Skin of body (tissue), 2 donors: Measurements from ENCODE around the gene FRAT2. TPM values are rescaled to one million over a fixed set of nuclear protein-coding genes. Genes with fewer than 3 reads are reported as not detected.

Experiments
- DNase-seq: peaks from one replicate; lab custom pipeline; 2025; lab: John Stamatoyannopoulos, UW
- total RNA-seq: library from RNA; depleted of rRNA; stranded (reverse); fragments of >200 nt; gene quantifications from one replicate; pipeline ENCODE4 v1.2.3, GENCODE V29; 2014

FRAT2 gene
- 10.7 TPM for total RNA-seq

GRCh38 chr10:97334370-97335175 lies at the start of gene FRAT2:
TSS of gene FRAT2 (minus strand) at chr10:97334729. CDS start at chr10:97334572, 157 bp downstream.
- peak; percentile 90 for DNase-seq

GRCh38 chr10:97384156-97384555 lies 49.6 kb upstream of the FRAT2 start:
- DNase-seq = no peak

GRCh38 chr10:97383159-97383558 lies 48.6 kb upstream of the FRAT2 start:
- no peak for DNase-seq

- no peak for DNase-seq
Measured at GRCh38 chr10:97381626-97382025, 47.1 kb upstream of the FRAT2 start.

GRCh38 chr10:97380516-97380915 lies 46.0 kb upstream of the FRAT2 start:
- no peak for DNase-seq

GRCh38 chr10:97378933-97379921 lies 44.7 kb upstream of the FRAT2 start:
- DNase-seq = no peak

- no peak for DNase-seq
Measured at GRCh38 chr10:97376413-97376812, 41.9 kb upstream of the FRAT2 start.

- no peak for DNase-seq
Measured at GRCh38 chr10:97373456-97373855, 38.9 kb upstream of the FRAT2 start.

- no peak for DNase-seq
Measured at GRCh38 chr10:97372233-97372875, 37.8 kb upstream of the FRAT2 start.

GRCh38 chr10:97371696-97372095 lies 37.2 kb upstream of the FRAT2 start:
- no peak for DNase-seq

- no peak for DNase-seq
Measured at GRCh38 chr10:97367126-97367649, 32.7 kb upstream of the FRAT2 start.

GRCh38 chr10:97366572-97366971 lies 32.0 kb upstream of the FRAT2 start:
- no peak for DNase-seq

GRCh38 chr10:97365761-97366351 lies 31.3 kb upstream of the FRAT2 start:
- DNase-seq = no peak

GRCh38 chr10:97363071-97363470 lies 28.5 kb upstream of the FRAT2 start:
- no peak for DNase-seq

- no peak for DNase-seq
Measured at GRCh38 chr10:97362310-97363033, 27.9 kb upstream of the FRAT2 start.

- no peak for DNase-seq
Measured at GRCh38 chr10:97361537-97361901, 27.0 kb upstream of the FRAT2 start.

GRCh38 chr10:97360705-97361536 lies 26.4 kb upstream of the FRAT2 start:
- DNase-seq = no peak

- DNase-seq = no peak
Measured at GRCh38 chr10:97358781-97359180, 24.3 kb upstream of the FRAT2 start.

GRCh38 chr10:97358349-97358748 lies 23.8 kb upstream of the FRAT2 start:
- DNase-seq = no peak

- no peak for DNase-seq
Measured at GRCh38 chr10:97356918-97357317, 22.4 kb upstream of the FRAT2 start.
